ENCODE results near the gene ROR2.

DNA sequence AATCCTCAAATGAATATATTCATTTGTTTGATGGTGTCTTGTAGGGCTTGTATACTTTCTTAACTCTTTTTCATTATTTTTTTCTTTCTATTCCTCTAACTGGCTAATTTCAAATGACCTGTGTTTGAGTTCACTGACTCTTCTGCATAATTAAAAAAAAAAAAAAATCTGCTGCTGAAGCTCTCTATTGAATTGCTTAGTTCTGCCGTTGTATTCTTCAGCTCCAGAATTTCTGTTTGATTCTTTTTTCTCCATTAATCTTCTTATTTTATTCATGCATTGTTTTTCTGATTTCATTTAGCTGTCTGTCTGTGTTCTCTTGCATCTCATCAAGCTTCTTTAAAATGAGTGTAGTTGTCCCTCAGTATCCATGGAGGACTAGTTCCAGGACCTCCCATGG is 244.6 kb downstream of the ROR2 start:
- TF ChIP-seq POLR2A (IDR thresholded peaks at IDR 0.05; ENCODE audit: low read length) (no peak), GATA1 (IDR thresholded peaks at IDR 0.05; ENCODE audit: low read depth, low read length) (no peak)
